Ramos (cell line): ENCODE data around the gene ZNF335.

Source experiments
- in situ Hi-C: fragments of 300-500 bp; cut with MboI; formaldehyde crosslinking; loops from one replicate; pipeline ENCODE4 v1.14.3; 2022; ENCODE audit warnings: low sequenced_read_pairs; ENCODE audit not compliant: unreplicated experiment

The ZNF335 gene, protein sequence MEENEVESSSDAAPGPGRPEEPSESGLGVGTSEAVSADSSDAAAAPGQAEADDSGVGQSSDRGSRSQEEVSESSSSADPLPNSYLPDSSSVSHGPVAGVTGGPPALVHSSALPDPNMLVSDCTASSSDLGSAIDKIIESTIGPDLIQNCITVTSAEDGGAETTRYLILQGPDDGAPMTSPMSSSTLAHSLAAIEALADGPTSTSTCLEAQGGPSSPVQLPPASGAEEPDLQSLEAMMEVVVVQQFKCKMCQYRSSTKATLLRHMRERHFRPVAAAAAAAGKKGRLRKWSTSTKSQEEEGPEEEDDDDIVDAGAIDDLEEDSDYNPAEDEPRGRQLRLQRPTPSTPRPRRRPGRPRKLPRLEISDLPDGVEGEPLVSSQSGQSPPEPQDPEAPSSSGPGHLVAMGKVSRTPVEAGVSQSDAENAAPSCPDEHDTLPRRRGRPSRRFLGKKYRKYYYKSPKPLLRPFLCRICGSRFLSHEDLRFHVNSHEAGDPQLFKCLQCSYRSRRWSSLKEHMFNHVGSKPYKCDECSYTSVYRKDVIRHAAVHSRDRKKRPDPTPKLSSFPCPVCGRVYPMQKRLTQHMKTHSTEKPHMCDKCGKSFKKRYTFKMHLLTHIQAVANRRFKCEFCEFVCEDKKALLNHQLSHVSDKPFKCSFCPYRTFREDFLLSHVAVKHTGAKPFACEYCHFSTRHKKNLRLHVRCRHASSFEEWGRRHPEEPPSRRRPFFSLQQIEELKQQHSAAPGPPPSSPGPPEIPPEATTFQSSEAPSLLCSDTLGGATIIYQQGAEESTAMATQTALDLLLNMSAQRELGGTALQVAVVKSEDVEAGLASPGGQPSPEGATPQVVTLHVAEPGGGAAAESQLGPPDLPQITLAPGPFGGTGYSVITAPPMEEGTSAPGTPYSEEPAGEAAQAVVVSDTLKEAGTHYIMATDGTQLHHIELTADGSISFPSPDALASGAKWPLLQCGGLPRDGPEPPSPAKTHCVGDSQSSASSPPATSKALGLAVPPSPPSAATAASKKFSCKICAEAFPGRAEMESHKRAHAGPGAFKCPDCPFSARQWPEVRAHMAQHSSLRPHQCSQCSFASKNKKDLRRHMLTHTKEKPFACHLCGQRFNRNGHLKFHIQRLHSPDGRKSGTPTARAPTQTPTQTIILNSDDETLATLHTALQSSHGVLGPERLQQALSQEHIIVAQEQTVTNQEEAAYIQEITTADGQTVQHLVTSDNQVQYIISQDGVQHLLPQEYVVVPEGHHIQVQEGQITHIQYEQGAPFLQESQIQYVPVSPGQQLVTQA (N-terminal part only)

DNA sequence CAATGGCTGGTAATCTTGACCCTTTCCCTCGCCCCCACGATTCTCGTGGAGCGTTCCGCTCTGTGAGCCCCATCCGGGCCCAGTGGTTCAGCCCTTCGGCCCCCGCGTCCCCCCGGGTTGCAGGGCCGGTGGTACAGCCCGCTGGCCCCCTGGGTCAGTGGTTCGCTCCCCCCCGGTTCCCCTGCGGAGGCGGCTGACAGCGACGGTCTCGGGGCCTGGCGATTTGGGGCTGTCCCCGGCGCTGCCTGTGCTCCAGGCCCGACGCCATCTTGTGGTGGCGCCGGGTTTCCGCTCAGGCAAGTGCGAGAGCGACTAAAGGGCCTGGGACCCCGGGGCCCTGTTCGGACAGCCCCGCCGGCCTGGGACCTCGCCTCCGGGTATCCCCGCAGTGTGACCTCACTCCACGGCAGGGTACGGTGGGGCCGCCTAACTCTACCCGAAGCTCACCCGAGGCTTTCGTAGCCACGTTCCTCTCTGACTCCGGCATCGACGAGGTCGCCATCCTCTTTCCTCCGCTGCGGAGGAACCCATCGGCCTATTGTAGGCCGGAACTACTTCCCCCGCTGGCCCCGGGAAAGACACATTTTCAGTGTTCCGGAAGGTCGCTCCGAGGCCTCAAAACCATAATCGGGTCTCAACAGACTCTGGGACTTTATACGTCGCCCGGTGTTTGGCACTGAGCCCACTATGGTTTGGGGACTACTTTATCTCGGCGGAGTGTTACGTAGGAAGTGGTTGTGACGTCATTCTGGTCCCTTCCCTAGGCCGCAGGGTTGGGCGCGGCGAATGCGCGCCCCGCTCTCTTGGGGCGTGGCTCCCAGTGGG is at the start of gene ZNF335:
Gene ZNF335, minus strand, starts transcription at position 529 of the 825 bp plus-strand sequence. CDS start 793 bp downstream, outside the sequence.
- in situ Hi-C loops: no loop called here

DNA sequence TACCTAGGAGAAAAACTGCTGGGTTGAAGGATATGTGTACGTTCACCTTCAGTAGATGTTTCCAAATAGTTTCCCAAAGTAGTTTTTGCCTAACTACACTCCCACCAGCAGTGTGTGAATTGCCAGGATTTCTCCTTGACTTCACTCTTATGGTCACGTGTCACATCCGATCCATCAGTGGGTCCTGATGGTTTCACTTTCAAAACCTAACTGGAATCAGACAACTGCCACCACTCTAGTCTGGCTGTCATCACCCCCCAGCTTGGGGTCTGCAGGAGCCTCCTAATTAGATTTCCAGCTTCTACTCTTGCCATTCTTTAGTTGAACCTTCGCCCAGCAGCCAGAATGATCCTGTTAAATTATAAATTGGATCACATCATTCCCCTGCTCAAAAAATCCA is 48.6 kb upstream of the ZNF335 start:
- in situ Hi-C loops: loop anchor here (25.0 kb wide), 1 partner anchor 667 kb away; the partner anchor contains the start of gene TP53RK

DNA sequence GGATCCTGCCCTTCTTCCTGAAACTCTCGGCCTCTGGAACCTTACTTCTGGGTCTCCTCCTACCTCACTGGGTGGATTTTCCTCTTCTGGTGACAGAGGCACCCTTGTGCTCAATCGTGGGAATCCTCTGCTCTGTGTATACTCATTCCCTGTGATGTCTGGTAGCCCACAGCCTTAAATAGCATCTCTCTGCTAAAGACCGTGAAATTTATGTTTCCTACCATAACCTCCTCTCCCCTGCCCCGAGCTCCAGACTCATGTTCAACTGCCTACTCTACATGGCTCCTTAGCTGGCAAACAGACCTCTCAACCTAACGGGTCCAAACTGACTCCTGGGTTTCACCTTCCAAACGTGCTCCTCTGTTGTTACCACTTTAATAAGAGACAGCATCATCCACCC is 46.6 kb upstream of the ZNF335 start:
- in situ Hi-C loops: loop anchor here (25.0 kb wide), 1 partner anchor 669 kb away; the partner anchor contains the start of gene TP53RK

DNA sequence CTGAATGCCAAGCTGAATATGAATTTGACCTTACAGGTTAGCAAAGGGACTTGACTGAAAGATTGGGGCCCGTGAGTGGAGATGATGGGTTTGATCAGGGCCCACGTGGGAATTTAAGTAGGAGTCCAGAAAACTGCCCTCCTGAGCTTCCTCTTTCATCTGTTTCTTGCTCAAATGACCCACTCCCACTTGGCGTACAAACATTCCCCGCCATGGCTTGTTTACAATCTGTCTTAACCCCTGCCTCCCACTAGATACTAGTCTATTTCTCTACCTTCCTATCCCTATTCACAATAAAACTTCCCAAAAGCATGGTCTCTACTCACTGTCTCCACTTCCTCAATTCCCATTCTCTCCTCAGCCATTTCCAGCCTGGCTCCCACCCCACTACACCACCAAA is 46.1 kb upstream of the ZNF335 start:
- in situ Hi-C loops: loop anchor here (25.0 kb wide), 1 partner anchor 669 kb away; the partner anchor contains the start of gene TP53RK

DNA sequence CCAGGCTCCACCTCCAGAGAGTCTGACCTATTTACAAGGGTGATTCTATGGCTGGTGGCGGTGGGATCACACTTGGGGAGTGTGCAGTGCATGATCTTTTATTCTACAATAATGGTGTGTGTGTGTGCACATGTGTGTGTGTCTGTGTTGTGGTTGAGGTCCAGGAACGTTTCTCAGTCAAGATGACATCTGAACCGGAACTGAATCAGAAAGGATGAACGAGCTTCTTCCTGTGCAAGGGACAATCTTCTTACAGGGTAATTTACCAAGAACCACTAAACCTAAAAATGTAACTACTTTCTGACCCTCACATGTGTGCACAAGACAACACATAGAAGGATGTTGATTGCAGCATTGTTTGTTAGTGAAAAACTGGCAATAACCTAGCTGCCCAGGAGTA is 45.3 kb upstream of the ZNF335 start:
- in situ Hi-C loops: loop anchor here (25.0 kb wide), 1 partner anchor 670 kb away; the partner anchor contains the start of gene TP53RK

DNA sequence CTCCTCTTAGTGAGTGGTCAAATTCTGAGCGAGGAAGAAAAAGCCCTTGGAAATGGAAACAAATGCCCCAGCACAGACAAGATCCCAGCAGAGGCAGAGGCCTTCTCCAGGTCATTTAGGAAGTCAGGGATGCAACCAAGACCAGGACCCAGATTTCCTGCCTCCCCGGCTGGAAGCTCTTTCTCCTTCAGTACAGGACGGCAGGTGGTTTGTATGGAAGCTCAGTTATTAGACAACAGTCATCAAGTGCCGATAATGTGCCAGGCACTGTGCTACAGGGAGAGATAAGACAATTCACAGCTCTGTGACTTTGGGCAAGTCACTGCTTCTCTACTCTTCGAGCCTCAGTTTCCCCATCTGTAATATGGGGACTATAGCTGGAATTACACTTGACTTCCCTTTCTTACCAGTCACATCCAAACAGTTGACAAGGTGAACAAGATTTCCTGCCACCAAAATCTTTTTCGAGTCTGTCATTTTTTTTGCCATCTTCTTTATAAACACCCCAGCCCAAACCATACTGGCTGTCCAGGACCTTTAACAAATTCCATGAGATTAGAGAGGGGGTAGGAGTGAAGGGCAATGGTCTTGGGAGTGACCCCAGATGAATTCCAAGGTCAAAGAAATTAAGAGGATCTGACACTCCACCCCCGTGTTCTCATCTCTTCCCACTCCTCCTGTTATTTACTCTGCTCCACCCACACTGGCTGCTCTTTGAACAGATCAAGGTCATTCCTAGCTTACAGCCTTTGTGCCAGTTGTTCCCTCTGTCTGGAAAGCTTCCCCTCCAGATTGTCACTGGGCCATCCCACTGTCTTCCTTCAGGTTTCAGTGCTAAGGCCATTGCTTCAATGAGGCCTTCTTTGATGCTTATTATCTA is 42.8 kb upstream of the ZNF335 start:
- in situ Hi-C loops: loop anchor here (25.0 kb wide), 1 partner anchor 673 kb away; the partner anchor contains the start of gene TP53RK

DNA sequence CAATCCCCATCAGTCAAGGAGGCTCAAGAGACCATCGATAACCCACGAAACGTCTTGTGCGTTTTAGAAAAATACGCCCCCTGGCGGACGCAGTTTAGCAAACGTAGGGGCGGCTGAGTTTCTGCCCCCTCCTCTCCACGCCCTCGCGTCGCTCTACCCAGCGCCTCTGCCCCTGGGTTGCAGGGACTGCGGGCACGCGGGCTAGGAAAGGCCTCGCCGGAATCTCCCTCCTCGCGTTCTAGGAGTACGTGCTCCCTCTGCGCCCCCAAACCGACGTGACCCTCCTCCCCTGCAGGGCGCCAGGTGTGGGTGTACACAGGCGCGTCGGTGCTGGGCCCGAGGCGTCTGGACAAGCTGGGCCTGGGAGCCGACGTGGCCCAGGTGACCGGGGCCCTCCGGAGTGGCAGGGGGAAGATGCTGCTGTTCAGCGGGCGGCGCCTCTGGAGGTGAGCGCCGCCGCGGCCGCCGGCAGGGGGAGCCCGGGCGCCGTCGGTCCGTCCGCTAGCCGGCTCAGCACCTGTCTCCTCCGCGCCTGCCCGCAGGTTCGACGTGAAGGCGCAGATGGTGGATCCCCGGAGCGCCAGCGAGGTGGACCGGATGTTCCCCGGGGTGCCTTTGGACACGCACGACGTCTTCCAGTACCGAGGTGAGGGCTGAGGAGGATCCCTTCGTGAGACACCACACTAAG is 42.0 kb upstream of the ZNF335 start:
- in situ Hi-C loops: loop anchor here (25.0 kb wide), 1 partner anchor 673 kb away; the partner anchor contains the start of gene TP53RK

DNA sequence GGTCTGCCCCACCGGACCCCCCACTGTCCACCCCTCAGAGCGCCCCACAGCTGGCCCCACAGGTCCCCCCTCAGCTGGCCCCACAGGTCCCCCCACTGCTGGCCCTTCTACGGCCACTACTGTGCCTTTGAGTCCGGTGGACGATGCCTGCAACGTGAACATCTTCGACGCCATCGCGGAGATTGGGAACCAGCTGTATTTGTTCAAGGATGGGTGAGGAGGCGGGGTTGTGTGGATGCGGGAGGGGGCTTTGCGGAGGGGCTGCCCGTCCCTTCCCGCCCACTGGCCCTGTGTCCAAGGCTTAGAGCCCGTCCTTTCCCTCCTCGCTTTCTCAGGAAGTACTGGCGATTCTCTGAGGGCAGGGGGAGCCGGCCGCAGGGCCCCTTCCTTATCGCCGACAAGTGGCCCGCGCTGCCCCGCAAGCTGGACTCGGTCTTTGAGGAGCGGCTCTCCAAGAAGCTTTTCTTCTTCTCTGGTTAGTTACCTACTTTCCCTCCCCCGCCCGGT is 41.4 kb upstream of the ZNF335 start:
- in situ Hi-C loops: loop anchor here (25.0 kb wide), 1 partner anchor 674 kb away; the partner anchor contains the start of gene TP53RK

DNA sequence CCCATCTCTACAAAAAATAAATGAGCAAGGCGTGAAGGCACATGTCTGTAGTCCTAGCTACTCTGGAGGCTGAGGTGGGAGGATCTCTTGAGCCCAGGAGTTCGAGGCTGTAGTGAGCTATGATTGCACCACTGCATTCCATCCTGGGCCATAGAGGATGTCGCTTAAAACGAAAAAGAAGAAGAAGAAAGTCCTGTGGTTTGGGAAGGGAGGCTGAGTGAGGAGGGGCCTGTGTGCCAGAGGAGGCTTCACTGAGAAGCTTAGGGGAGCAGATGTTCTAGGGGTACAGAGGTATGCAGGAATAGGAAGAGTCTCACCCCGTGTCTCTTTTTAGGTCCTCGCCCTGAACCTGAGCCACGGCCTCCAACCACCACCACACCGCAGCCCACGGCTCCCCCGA is 40.9 kb upstream of the ZNF335 start:
- in situ Hi-C loops: loop anchor here (25.0 kb wide), 1 partner anchor 674 kb away; the partner anchor contains the start of gene TP53RK

DNA sequence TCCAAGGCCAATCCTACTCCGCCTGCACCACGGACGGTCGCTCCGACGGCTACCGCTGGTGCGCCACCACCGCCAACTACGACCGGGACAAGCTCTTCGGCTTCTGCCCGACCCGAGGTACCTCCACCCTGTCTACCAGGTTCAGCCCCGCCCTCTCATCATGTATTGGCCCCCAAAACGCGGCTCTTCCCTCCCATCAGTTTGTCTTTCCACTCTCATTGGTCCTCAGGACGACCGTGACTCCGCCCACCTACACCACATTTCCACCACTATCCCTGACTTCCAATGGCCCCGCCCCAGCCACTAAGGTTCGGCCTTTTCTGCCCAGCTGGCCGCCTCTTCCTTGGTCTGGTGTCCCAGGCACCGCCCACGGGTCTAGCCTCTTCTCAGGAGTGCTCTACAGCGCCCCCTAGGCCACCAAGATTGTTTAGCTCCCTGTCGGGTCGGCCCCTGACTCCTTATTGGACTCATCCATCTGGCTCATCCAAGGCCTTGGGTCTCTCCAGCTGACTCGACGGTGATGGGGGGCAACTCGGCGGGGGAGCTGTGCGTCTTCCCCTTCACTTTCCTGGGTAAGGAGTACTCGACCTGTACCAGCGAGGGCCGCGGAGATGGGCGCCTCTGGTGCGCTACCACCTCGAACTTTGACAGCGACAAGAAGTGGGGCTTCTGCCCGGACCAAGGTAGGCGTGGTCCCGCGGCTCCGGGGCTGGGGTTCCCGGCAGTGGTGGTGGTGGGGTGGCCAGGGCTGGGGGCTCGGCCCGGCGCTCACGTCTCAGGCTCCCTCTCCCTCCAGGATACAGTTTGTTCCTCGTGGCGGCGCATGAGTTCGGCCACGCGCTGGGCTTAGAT is 39.9 kb upstream of the ZNF335 start:
- in situ Hi-C loops: loop anchor here (25.0 kb wide), 1 partner anchor 675 kb away; the partner anchor contains the start of gene TP53RK

DNA sequence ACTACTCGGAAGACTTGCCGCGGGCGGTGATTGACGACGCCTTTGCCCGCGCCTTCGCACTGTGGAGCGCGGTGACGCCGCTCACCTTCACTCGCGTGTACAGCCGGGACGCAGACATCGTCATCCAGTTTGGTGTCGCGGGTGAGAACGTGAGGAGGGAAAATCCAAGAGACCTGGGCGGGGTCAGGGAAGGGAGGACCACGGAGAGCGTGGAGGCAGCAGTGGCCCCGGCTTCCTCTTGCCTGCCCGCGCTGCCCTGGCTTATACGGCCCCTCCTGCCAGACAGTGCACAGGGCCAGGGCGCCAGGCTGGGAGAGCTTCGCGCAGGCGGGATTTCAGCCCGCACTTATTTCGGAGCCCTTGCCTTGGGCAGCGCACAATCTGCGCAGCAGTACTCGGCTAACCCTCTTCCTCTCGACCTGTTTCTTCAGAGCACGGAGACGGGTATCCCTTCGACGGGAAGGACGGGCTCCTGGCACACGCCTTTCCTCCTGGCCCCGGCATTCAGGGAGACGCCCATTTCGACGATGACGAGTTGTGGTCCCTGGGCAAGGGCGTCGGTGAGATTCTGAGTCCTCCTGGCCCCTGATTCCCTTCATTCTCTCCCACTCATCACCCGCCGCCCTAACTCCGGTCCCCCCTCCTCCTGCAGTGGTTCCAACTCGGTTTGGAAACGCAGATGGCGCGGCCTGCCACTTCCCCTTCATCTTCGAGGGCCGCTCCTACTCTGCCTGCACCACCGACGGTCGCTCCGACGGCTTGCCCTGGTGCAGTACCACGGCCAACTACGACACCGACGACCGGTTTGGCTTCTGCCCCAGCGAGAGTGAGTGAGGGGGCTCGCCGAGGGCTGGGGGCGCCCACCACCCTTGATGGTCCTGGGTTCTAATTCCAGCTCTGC is 38.7 kb upstream of the ZNF335 start:
- in situ Hi-C loops: loop anchor here (25.0 kb wide), 1 partner anchor 677 kb away; the partner anchor contains the start of gene TP53RK

DNA sequence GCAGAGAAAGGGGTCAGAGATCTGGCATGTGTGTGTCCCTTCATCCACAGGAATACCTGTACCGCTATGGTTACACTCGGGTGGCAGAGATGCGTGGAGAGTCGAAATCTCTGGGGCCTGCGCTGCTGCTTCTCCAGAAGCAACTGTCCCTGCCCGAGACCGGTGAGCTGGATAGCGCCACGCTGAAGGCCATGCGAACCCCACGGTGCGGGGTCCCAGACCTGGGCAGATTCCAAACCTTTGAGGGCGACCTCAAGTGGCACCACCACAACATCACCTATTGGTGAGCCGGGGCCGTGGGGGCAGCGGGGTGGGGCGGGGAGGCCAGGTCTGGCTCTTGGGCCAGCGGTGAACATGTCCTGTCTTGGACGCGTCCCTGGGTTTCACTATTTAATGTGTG is 37.8 kb upstream of the ZNF335 start:
- in situ Hi-C loops: loop anchor here (25.0 kb wide), 1 partner anchor 677 kb away; the partner anchor contains the start of gene TP53RK

DNA sequence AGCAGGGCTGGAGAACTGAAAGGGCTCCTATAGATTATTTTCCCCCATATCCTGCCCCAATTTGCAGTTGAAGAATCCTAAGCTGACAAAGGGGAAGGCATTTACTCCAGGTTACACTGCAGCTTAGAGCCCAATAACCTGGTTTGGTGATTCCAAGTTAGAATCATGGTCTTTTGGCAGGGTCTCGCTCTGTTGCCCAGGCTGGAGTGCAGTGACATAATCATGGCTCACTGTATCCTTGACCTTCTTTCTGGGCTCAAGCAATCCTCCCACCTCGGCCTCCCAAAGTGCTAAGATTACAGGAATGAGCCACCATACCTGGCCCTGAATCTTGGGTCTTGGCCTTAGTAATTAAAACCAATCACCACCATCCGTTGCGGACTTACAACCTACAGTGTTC is 35.7 kb upstream of the ZNF335 start:
- in situ Hi-C loops: loop anchor here (25.0 kb wide), 1 partner anchor 680 kb away; the partner anchor contains the start of gene TP53RK

DNA sequence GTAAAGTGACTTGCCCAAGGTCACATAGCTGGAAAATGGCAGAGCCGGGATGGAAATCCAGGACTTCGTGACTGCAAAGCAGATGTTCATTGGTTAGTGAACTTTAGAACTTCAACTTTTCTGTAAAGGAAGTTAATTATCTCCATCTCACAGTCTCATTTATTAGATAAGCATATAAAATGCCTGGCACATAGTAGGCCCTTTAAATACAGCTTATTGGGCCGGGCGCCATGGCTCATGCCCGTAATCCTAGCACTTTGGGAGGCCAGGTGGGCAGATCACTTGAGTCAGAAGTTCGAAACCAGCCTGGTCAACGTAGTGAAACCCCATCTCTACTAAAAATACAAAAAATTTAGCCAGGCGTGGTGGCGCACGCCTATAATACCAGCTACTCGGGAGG is 35.0 kb upstream of the ZNF335 start:
- in situ Hi-C loops: loop anchor here (25.0 kb wide), 1 partner anchor 680 kb away; the partner anchor contains the start of gene TP53RK
